AML-193 (cell line): ENCODE measurements around the gene TUBGCP6.
"Not testable (repeated sequence)": the region's sequence is repeated elsewhere in the genome, so short reads cannot be mapped to it uniquely, and the experiment has no call there.

Source experiments
- DNase-seq, 2 experiments: peaks; one replicate each; lab custom pipeline; 2025; lab: John Stamatoyannopoulos, UW

Gene TUBGCP6

DNA sequence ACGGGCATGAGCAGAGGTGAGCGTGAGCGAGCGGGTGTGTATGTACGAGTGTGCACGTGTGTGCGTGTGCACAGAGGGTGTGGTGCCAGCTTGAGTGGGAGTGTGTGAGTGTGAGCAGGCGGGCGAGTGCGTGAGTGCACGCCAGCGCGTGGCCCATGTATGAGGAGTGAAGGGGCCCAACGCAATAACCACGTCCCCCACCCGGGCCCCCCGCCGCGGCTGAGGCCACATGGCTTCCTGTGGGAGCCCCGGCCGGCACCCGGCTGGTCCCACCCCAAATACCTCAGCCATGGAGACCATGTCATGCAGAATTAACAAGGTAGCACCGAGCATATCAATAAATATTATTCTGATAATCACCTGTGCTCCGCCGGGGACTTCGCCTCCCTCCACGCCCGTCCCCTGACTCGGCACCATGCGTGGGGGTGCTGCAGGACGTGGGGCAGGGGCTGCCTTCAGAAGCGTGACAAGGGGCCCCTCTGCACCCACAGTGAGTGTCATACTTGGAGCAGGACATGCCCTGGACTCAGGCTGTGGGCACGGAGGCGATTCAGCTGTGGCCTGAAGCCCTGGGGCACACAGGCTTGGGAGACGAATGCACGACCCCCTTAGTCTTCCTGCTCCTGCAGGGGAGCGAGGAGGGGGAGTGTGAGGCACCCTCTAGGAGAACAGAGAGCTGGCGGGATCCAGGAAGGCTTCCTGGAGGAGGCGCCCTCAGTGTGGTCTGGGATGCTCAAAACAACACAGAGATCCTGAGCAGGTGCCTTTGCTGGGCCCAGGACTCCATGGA, 64.7 kb downstream of the TUBGCP6 start:
- DNase-seq = no peak

DNA sequence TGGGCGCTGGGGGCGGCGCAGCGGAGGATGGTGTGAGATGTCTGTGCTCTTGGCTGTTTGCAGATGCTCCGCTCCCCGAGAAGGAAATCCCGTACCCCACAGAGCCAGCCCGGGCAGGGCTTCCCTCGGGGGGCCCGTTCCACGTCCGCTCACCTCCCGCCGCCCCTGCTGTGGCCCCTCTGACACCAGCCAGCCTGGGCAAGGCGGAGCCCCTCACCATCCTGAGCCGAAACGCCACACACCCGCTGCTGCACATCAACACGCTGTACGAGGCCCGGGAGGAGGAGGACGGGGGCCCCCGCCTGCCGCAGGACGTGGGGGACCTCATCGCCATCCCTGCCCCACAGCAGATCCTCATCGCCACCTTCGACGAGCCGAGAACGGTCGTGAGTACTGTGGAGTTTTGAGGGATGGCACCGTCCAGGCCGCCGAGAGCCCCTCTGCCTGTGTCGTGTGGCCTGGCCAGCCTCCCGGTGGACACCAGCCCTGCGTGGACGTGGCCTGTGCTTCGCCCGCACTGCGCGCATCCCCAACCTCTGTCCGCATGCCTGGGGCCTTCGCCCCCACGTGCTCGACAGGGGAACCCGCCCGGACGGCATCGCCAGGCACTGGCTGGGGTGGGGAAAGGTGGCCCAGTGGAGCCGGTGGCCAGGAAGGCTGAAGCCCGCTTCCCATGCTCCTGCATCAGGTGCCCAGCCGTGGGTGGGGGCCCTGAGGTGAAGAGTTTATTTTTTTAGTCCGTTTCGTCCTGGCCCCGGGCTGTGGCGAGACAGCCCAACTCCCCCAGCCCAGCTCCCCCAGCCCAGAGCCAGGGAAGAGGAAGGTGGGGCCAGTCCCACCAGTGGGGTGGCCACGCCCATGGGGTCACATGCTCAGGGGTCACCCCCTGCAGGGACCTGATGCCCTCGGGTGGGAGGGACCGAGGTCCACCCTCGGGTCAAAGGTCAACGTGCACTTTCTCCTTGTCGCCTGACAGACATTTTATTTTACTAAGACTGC, 65.7 kb downstream of the TUBGCP6 start:
- DNase-seq = no peak

GRCh38 chr22:50178471-50178864, 66.4 kb downstream of the TUBGCP6 start:
- no peak for DNase-seq

DNA sequence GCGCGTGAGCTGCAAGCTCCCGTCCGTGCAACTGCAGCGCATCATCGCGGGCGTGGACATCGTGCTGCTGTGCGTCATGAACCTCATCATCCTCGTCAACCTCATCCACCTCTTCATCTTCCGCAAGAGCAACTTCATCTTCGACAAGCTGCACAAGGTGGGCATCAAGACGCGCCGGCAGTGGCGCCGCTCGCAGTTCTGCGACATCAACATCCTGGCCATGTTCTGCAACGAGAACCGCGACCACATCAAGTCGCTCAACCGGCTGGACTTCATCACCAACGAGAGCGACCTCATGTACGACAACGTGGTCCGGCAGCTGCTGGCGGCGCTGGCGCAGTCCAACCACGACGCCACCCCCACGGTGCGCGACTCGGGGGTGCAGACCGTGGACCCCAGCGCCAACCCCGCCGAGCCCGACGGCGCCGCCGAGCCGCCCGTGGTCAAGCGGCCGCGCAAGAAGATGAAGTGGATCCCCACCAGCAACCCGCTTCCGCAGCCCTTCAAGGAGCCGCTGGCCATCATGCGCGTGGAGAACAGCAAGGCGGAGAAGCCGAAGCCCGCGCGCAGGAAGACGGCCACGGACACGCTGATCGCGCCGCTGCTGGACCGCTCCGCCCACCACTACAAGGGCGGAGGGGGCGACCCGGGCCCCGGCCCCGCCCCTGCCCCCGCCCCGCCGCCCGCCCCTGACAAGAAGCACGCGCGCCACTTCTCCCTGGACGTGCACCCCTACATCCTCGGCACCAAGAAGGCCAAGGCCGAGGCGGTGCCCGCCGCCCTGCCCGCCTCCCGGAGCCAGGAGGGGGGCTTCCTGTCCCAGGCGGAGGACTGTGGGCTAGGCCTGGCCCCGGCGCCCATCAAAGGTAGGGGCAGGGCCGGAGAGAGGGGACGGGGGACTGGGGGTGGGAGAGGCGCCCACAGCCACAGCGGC, 67.0 kb downstream of the TUBGCP6 start:
- no peak for DNase-seq

GRCh38 chr22:50176850-50177536, 67.8 kb downstream of the TUBGCP6 start:
- no peak for DNase-seq

DNA sequence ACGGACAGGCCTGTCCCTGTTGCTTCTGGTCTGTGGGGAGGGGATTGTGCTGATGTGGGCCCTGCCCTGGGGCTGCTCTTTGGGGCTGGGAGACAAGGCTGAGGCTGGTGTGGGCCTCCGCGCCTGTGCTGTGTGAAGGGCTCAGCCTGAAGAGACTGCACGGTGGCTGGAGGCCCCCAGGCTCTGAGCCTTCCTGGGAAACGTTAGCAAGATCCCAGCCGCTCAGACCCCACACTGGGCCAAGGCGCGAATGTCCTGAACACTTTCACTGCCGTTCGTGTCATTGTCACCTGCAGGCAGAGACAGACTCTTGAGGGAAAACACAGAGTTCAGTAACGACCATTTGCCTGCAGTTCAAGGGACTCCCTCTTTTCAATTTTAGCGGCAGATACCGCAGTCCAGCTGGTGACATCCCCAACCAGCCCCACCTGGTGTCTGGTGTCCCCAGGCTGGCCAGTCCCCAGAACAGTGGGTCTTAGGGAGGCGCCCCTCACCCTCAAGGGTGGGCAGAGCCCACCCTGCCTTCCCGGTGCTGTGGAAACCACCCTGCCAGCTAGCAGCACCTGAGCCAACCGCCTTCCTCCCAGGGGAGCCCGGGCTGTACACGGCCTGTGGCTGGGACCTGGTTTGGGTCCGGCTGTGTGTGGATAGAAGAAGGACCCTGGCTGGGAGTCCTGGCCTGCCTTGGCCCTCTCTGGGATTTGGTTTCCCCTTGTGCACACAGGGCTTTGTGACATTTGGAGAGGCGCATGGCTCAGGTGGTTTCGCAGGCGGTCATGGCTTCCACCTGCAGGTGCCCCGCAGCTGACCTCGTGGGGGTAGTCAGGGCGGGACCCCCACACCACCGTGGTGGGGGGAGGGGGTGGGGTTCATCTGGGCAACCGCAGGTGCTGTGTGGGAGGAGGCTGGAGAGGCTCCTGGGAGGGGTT, 68.6 kb downstream of the TUBGCP6 start:
- no peak for DNase-seq

GRCh38 chr22:50175191-50175461, 69.7 kb downstream of the TUBGCP6 start:
- DNase-seq = no peak

- no peak for DNase-seq
Observed at GRCh38 chr22:50174382-50175190, 70.2 kb downstream of the TUBGCP6 start.

DNA sequence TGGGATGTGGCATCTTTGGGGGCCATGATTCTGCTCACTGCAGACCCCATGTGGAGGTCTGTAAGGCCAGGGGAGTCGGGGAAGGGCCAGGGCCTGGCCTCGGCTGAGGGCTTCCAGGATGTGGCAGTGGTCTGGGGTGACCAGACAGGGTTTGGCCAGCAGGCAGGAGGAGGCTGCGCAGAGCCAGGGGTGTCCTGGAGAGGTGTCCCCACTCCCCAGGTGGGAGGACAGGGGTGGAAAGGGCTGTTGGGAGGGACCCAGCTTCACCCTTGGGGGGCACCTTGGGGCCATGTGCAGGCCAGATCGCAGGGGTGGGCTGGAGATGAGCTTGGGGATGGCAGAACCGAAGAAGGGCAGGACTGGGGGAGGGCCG, 70.9 kb downstream of the TUBGCP6 start:
- no peak for DNase-seq

- peak; percentile 23 to 33 for DNase-seq
Observed at GRCh38 chr22:50173311-50173982, 71.4 kb downstream of the TUBGCP6 start.

- DNase-seq = no peak
Observed at GRCh38 chr22:50171965-50172421, 72.8 kb downstream of the TUBGCP6 start.

- no peak for DNase-seq
Observed at GRCh38 chr22:50171319-50171964, 73.4 kb downstream of the TUBGCP6 start.

- DNase-seq = no peak
Observed at GRCh38 chr22:50170453-50171318, 74.1 kb downstream of the TUBGCP6 start, which contains the start of gene PANX2. Gene PANX2, plus strand, starts transcription at chr22:50170731. Its CDS starts 0 bp downstream, at chr22:50170731.

GRCh38 chr22:50169774-50170341, 75.0 kb downstream of the TUBGCP6 start:
- no peak for DNase-seq

DNA sequence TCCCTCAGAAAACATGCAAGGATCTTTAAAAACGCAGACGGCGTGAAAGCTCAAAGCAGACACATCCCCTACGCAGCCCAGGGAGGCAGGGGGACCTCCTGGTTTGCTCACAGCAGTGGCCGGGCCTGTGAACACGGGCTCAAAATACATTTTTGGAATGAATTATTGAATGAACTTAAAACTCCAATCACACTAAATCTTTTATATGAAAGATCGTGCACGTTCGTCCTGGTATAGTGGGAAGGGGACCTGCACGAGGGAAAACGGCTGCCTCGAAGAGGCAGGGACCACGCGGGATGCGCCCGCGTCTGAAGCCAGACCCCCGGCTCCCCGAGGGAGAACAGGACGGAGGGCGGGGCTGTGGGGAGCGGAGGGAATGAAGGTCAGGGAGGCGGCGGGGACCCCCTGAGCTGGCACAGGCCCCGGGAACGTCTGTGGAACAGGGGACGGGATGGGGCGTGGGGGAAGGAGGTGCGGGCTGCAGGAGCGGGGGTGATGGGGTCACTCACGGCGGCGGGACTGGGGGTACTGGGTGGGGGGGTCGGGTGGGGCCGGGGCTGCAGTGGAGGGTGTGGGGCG, 75.6 kb downstream of the TUBGCP6 start:
- DNase-seq = no peak

DNA sequence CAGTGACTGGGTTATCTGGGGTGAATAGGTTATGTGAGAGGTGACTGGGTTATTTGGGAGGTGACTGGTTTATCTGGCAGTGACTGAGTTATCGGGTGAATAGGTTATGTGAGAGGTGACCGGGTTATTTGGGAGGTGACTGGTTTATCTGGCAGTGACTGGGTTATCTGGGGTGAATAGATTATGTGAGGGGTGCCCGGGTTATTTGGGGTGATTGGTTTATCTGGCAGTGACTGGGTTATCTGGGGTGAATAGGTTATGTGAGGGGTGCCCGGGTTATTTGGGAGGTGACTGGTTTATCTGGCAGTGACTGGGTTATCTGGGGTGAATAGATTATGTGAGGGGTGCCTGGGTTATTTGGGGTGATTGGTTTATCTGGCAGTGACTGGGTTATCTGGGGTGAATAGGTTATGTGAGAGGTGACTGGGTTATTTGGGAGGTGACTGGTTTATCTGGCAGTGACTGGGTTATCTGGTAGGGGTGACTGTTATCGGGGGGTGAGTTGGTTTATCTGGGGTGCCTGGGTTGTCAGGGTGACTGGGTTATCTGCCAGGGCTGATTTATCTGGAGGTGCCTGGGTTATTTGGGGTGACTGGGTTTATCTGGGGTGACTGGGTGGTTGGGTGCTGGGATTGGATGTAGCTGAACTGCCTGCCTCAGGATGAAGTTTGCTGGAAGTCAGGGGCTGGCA, 76.2 kb downstream of the TUBGCP6 start:
- not testable (repeated sequence) for DNase-seq
